ENCODE measurements around the gene DHRS13. TPM values are rescaled to one million over a fixed set of nuclear protein-coding genes. Genes with fewer than 3 reads are reported as not detected.
A peak's percentile ranks its signal among the peaks of the same experiment; 100 is the strongest.

The DHRS13 gene
- polyA plus RNA-seq (ENCODE audit: insufficient read length in 4 of 4): 10 to 100 TPM in 3 of 4 donors, 1 to 10 TPM in 1; 6.6 to 17.9 (median 12.4) TPM

- peak; percentile 75 to 84 (median 84) for DNase-seq (ENCODE audit: low read depth in 4 of 4, low spot score in 3 of 4)
Observed at GRCh38 chr17:28902819-28903545, at the start of gene DHRS13. Gene DHRS13, minus strand, starts transcription at chr17:28903079. Its CDS starts 135 bp downstream, at chr17:28902944.

GRCh38 chr17:28951991-28952975, 49.4 kb upstream of the DHRS13 start:
- peak; percentile 97 to 99 (median 98) for DNase-seq (ENCODE audit: low read depth in 4 of 4, low spot score in 3 of 4)

GRCh38 chr17:28951428-28951990, 48.6 kb upstream of the DHRS13 start, which contains the start of gene PHF12:
Gene PHF12, minus strand, starts transcription at chr17:28951518. Its CDS starts 558 bp downstream, at chr17:28950960.
- peak; percentile 99 to 100 (median 100) for DNase-seq (ENCODE audit: low read depth in 4 of 4, low spot score in 3 of 4)

GRCh38 chr17:28950752-28951427, 48.0 kb upstream of the DHRS13 start:
- no peak for DNase-seq (ENCODE audit: low read depth in 4 of 4, low spot score in 3 of 4)

- DNase-seq (ENCODE audit: low read depth in 4 of 4, low spot score in 3 of 4): peak in 1 of 4 donors; percentile 52
Observed at GRCh38 chr17:28950017-28950751, 47.3 kb upstream of the DHRS13 start.

GRCh38 chr17:28949185-28950016, 46.5 kb upstream of the DHRS13 start:
- peak in 2 of 4 donors; percentile 54 to 56 for DNase-seq (ENCODE audit: low read depth in 4 of 4, low spot score in 3 of 4)

GRCh38 chr17:28948873-28949184, 46.0 kb upstream of the DHRS13 start:
- no peak for DNase-seq (ENCODE audit: low read depth in 4 of 4, low spot score in 3 of 4)

GRCh38 chr17:28948342-28948741, 45.5 kb upstream of the DHRS13 start:
- DNase-seq (ENCODE audit: low read depth in 4 of 4, low spot score in 3 of 4): no peak

GRCh38 chr17:28947639-28948038, 44.8 kb upstream of the DHRS13 start:
- no peak for DNase-seq (ENCODE audit: low read depth in 4 of 4, low spot score in 3 of 4)

- no peak for DNase-seq (ENCODE audit: low read depth in 4 of 4, low spot score in 3 of 4)
Observed at GRCh38 chr17:28946239-28946638, 43.4 kb upstream of the DHRS13 start.

GRCh38 chr17:28944862-28945741, 42.2 kb upstream of the DHRS13 start:
- no peak for DNase-seq (ENCODE audit: low read depth in 4 of 4, low spot score in 3 of 4)

GRCh38 chr17:28944343-28944742, 41.5 kb upstream of the DHRS13 start:
- no peak for DNase-seq (ENCODE audit: low read depth in 4 of 4, low spot score in 3 of 4)

GRCh38 chr17:28942925-28943324, 40.0 kb upstream of the DHRS13 start:
- DNase-seq (ENCODE audit: low read depth in 4 of 4, low spot score in 3 of 4): no peak

- no peak for DNase-seq (ENCODE audit: low read depth in 4 of 4, low spot score in 3 of 4)
Observed at GRCh38 chr17:28941251-28941650, 38.4 kb upstream of the DHRS13 start.

- no peak for DNase-seq (ENCODE audit: low read depth in 4 of 4, low spot score in 3 of 4)
Observed at GRCh38 chr17:28940675-28941074, 37.8 kb upstream of the DHRS13 start.

- no peak for DNase-seq (ENCODE audit: low read depth in 4 of 4, low spot score in 3 of 4)
Observed at GRCh38 chr17:28940142-28940541, 37.3 kb upstream of the DHRS13 start.

GRCh38 chr17:28938552-28938951, 35.7 kb upstream of the DHRS13 start:
- no peak for DNase-seq (ENCODE audit: low read depth in 4 of 4, low spot score in 3 of 4)

All from left renal pelvis (tissue), 4 donors.